PC-3 (cell line): Measurements from ENCODE around the gene RAB7A.

Experiments used
- CTCF ChIP-seq: fragments of 300-600 bp; sonication (generic); conservative IDR thresholded peaks from 2 replicates; pipeline ENCODE4 v1.5.1; 2017; ENCODE audit warnings: antibody characterized with exemption, low read depth, mild to moderate bottlenecking, low read length
- EZH2 ChIP-seq: fragments of 300-600 bp; sonication (generic); IDR thresholded peaks from one replicate; pipeline ENCODE4 v1.6.1; 2017; ENCODE audit warnings: antibody characterized with exemption, mild to moderate bottlenecking, low read length; ENCODE audit not compliant: unreplicated experiment
- EZH2phosphoT487 ChIP-seq: fragments of 300-600 bp; sonication (generic); IDR thresholded peaks from 2 replicates; pipeline ENCODE4 v1.6.1; 2018; ENCODE audit warnings: mild to moderate bottlenecking, antibody characterized with exemption, low read length, borderline replicate concordance

DNA sequence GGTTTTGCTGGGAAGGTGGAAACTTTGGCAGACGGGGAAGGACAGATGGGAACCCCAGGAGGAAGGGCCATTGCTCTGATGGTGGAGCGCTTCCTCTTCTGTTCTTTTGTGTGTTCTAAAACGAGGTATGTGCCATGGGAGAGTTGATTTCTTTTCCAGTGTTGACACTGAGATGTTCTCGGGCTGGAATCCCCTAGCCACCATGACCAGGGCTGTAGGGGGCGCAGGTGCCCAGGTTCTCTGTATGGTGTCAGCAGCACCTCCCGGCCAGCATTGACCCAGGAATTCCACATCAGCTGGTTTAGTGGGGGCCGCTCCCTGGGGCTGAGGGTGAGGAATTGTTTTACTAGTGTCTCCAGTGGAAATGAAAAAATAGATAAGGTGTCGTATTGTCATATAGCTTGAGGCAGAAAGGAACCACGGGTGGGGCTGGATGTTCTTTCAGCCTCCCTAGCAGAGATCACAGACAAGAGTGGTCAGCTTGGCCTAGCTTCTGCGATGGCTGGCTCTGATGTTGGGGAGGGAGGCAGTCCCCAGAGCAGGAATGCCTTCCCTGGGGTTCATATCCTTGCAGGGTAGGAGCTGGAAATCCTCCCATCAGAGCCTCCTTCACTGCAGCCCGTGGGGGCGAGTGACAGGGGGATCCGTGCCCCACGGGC is 119.3 kb downstream of the RAB7A start:
- TF ChIP-seq EZH2: no peak
- TF ChIP-seq CTCF: no peak
- no peak for TF ChIP-seq EZH2phosphoT487
